Stimulated activated CD8-positive, alpha-beta memory T cell treated with anti-CD3 and anti-CD28 coated beads, Interleukin-2, amount 100 ng/mL, for 1 hour (primary cell): ENCODE data around the gene LAMB4.

Source experiments
- DNase-seq, 2 donors: peaks; one replicate each; pipeline ENCODE4 v3.0.0-alpha.2; 2020; ENCODE audit warnings: low read depth in 2 of 2

Gene LAMB4

DNA sequence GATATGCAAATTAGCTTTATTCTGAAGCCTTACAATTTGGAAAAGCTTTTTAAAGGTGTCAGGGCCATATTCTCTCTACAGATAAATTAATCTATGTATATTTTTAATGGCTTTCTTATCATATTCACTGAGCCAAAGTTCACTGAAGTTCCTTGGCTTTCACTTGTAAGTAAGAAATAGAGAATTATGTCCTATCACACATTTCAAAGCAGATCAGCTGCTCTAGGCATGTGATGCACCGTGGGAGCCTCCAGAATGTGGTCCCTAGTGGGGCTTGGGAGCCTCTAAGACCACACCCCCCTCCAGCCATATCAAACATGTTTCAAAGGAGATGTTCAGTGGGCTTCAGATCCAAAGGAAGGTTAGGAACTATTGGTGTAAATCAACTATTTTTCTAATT is 51.5 kb downstream of the LAMB4 start:
- DNase-seq: no peak

DNA sequence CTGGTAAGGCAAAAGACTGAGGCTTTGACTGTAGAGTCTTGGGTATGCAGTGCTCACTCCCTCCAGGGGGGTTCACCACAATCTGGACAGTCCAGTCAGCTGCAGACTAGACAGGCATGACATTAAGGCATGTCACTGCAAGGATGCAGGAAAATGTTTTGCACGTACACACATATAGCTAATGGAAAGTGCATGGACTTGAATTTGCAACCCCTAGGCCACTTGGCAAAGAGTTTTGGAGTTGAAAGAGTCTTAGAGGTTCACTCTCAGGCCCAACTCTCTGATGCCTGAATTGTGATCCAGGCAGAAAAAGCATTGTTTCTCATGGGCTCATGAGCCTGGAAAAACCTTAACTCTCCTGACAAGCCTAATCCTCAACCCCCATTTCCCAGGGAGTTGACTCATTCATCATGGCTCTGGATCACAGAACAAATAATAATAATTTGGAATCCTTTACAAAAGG is 51.9 kb downstream of the LAMB4 start:
- no peak for DNase-seq

DNA sequence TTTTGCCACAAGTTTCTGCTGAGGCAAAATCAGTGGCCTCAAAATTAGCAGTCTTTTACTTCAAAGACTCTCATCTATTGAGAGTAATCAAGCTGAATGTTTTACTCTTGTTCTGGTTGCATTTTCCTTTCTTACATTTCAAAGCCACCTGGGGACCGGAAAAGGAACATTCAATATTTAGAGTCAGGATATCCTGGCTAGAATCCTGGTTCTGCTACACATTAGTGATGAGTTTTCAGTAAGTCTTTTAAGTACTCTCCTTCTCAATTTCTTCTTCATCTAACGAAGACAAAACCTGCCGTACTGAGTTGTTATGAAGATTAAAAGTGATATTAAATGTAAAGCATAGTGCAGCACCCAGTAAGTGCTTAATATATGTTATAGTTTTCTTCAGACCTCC is 52.5 kb downstream of the LAMB4 start:
- DNase-seq: no peak

DNA sequence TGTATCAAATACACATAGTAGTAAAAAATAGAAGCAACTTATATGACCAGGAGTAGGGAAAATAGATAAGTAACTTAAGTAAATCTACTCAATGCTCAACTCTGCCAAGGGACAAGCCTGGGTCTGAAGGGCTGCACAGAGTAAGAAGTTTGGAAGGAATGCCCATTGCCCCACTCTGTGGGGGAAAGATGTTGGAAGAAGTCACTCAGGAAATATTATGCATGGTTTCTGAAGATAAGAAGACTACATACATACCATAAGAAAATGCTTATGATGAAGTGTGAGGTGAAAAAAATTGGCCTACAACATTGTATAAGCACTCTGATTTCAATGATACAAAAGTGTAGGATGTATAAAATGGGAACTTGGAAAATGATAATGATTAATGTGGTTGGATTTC is 54.0 kb downstream of the LAMB4 start:
- no peak for DNase-seq

DNA sequence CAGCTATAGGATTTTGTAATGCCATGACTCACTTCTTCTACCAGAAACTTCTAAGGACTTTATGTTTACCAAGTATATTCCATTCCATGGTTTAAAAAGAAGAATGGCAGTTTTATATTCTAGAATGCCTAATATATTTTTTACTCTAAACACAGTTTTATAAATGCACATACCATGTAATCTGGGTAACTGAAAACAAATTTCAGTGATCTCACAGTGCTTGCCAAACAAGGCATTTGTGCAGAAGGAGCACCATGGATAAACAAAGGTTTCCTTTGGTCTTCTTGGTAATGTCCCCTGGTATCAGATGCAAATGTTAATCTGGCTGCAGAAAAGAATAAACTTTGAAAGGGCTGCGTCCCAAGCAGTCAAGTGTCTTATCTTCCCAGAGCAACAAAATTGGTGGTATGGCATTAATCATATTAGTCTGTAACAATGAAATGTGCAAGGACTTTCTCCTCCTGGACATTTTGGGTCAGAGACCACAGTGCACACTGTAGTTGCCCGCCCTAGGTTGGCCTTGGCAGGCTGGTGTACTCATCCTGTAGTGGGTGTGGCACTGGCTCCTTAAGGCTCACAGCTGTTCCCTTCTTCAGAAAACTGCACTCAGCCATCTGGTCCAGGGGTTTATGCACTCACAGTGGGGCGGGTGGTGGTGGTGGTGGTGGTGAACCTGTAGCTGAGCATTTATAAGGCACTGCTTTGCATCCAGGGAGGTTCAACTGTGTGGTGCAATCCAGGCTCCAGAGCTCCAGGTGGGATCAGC is 56.7 kb downstream of the LAMB4 start:
- DNase-seq: no peak

DNA sequence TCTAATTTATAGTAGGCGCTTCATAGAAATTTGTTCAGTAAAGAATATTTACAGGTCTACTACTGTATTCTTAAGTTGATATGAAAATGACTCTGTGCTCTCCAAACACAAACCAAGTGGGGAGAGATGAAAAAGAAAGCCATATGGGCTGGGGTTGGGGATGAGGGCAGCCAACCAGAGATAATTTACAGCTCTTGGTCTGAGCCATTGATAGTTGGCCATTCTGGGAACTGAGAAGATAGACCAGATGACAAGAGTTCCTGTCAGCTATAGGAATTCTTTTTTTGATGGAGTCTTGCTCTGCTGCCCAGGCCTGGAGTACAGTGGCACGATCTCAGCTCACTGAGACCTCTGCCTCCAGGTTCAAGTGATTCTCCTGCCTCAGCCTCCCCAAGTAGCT is 57.4 kb downstream of the LAMB4 start:
- DNase-seq: no peak

DNA sequence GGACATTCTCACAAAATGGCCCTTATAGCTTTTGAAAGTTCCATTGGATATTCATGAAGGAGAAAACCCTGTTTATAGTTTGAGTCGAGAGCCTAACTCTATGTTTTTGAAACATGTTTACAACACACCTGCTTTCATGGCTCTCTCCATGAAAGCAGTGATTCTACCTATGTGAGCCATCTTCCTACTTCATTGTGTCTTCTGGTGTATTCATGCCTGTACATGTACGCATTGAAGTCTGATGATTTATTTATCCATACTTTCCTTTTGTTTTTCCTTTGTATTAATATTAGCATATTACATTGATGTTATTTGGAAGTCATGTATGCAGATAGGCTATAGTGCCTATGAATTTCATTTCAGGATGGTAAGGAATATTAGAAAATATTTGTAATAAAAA is 58.0 kb downstream of the LAMB4 start:
- DNase-seq: no peak

DNA sequence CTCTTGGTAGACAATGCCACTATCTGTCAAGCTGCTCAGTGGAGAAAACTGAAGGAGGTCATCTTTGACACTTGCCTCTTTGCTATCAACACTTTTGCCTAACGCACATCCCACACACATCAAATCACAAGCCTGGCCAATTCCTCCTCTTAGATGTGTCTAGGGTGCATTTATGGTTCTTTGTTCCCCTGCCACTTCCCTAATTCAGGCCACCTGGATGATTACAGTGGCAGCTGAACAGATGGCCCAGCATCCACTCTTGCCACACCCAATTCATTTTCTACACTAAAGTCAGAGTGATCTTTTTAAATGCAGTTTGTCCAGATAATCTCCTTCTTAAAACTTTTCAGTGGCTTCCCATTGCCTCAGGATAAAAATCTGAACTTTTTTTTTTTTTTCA is 58.6 kb downstream of the LAMB4 start:
- no peak for DNase-seq

DNA sequence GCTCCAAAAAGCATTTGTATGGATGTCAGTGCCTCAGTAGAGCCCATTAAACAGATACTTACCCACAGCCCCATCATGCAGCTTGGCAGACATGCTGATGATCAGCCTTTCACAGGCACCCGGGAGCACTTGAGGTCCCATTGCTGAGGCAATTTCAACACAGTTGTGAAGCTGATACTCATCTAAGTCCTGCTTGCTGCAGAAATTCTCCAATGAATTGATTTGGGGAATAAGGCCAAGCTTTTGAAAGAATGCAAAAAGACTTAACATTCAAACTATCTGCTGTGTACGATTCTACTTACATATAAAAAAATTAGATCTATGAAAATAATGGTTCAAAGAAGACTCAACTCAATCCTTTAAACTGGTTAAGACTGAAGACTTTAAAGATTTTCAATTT is 60.5 kb downstream of the LAMB4 start:
- no peak for DNase-seq

DNA sequence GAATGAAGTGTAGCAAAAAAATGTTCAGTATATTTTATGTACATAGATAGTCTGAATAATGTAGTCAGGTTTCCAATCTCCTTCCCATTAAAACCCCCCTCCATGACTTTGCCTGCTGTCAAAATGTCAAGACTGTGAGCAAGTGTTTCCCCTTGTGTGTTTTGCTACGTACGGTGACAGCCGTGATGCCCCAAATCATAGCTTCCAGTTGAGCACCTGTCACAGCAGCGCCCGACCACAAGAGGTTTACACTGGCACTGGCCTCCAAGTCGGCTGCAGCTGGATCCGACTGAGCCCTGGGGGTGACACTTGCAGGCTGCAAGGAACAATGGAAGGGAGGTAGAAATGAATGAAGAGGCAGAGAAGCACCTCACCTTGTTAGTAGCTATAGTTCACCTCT is 62.3 kb downstream of the LAMB4 start:
- no peak for DNase-seq

DNA sequence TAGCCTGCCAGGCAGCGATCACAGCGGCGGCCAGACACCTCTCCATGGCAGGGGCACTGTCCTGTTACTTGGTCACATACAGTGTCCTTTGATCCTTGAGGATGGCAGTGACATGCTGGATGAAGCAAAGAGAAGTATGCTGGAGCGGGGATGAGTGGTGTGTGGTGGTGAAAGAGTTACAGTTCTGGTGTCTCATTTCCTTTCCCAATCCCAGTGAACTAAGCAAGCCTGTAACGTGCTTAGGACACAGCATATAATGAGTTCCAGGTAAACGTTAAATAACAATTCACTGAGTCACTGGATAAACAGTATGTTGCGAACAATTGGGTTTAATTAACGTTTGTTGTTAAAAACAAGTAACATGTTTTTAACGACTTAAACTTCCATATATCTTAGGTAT is 63.7 kb downstream of the LAMB4 start:
- no peak for DNase-seq

DNA sequence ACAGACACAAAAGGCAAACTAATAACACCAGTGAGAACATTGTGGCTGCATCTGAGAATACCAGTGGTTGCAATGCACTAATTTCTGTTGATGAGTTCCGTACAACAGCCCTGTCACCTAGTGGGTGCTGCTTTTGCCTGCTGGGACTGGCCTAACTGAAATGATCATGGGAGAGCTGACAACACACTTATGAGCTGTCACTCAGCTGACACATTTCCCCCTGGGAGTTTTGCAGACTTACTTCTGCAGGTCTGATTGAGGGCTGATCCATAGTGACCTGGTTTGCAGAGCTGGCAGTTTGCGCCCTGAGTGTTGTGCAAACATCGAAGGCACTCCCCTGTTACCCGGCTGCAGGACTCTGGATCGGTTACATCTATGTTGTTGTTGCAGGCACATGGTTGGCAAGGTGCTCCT is 66.6 kb downstream of the LAMB4 start:
- no peak for DNase-seq

DNA sequence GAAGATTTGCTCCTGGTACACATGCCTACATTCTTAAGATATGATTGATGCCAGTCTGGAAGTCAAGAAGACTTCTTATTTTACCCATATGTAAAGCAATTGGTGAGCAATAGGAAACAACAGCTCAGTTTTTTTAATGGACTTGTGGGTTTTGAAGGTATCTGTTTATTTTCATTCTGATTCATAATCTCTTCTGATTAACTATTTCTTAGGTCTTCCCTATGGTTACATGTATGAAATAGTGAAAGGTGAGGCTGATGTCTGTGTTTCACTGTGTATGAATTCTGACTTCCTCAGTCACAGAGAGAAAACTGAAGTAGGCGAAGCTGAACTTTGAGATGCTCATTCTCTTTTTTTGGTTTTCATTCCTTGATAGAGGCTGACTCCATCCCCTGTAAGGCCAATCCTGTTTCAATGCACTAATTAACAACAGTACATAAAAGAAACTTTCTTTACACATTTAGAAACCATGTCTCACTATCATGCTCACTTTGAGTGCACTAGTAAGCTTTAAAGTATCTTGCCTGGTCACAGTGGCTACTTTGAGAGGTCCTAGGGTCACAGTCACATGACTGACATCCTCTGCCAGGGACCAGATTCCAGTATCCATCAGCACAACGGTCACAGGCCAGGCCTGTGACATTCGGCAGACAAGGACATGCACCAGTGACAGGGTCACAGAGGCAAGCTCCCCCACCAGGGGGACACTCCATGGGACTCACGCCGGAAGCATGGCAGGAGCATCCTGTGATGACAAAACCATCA is 67.7 kb downstream of the LAMB4 start:
- no peak for DNase-seq

DNA sequence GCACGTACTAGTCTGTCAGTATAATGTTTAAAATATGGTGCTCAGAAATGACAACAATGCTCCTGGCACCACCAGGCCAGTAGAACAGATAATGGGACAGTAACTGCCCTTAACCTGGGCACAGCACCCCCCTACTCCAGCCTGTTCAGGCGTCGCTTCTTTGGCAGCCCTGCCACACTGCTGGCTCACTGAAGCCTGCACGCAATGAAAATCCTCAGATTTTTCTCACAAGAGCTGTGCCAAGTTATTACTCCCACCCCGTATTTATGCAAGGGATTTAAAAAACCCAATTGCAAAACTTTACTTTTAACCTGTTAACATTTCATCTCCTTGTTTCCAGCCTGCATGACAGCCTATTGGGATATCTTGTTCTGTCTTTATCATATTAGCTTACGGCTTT is 70.6 kb downstream of the LAMB4 start:
- DNase-seq: no peak

DNA sequence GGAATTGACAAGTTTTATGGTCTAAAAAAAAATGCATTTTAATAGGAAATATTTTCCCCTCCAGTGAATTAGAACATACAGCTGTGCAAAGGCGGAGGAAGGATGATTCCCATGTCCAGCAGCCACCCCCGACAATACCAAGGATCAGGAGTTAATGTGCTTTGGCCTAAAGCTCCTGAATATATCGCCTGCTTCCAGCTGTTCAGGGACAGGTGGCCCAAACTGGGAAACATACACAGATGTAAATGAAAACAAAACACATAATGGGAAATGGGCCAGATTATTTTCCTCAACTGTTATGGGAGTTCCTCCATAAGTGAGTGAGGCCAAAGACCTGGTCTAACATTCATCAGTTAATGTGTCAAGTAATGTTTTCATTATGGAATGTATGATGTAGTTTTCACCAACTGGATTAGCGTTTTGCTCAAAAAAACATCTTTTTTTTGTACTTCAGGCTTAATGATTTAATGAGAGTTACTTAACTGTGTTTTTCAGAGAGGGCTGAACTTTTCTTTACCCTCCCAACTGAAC is 72.1 kb downstream of the LAMB4 start:
- no peak for DNase-seq

DNA sequence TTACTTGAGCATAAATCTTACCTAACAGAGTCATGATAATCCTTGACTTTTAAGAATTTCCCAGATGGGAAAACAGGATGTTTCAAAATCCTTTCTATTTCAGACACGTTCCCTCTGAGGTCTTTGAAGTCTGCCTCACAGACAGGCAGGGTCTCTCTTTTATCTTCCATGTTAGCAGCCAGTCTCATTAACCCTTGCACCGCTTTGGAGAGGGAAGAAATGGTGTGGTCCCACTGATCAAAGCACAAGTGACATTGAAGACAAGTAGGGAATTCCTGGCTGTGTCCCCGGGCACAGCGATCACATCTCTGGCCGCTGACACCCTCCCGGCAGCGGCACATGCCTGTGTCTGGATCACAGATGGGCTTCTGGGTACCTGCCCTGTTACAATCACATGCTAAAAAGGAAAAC is 74.5 kb downstream of the LAMB4 start:
- no peak for DNase-seq

DNA sequence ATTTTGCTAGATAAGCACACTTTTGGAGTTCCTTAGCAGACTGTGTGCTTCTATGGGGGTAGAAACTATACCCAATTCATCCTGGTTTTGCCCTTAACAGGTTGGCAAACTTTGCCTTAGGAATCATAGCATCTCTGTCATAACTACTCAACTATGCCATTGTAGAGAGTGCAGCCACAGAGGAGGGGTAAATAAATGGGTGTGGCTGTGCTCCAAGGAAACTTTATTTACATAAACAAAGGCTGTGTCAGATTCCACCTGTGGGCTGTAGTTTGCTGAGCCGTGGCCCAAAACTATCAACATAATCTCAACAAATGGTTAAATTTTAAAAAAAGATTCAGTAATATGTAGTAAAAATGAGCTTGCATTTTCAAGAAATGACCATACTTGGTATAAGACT is 75.6 kb downstream of the LAMB4 start:
- no peak for DNase-seq

DNA sequence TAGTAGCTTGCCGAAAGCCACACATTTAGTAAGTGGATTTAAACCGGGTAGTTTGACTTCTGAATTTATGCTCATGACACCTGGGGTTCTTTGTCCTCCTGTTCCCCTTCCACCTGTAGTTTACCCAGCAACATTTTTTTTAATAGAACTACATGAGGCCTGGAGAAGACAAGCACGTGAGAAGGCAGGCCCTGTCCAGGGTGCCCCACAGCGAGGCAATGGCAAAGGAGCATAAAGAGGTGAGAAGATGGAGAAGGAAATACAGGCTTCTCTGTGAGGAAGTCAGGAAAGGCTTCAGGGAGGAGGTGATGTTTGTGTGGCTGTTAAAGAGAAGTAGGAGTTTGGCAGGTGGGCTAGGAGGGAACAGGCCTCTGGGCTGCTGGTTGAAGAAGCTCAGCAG is 76.9 kb downstream of the LAMB4 start:
- DNase-seq: no peak

DNA sequence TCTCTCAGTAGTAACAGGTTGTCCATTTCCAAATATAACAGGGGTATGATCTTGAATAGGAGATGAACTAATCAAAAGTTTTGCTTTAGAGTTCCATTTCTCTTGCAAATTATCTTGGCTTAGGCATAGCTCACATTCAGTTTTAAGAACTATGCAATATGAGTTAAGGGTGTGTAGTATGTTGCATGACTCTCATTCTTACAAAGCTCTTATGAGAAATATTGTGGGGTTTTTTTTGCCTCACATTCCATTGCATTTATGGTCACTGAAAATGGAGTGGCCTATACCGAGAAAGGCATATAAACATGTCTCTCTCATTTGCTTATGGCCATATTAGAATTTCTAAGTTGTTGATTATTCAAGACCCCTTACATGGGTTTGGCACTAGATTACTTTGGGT is 78.7 kb downstream of the LAMB4 start:
- DNase-seq: no peak

DNA sequence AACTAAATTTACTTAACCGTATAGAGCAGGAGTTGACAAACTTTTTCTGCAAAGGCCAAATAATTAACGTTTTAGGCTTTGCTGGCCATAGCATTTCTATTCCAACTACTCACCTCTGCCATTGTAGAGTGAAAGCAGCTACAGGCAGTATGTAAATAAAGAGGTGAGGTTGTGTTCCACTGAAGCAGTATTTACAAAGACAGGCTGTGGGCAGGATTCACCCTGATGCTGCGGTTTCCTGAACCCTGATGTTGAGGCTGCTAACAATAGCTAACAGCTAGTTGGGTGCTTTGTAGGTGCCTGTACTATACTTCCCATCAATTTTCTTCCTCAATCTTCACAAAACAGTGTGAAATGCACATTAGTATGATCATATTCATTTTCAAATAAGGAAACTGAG is 80.2 kb downstream of the LAMB4 start:
- DNase-seq: no peak

DNA sequence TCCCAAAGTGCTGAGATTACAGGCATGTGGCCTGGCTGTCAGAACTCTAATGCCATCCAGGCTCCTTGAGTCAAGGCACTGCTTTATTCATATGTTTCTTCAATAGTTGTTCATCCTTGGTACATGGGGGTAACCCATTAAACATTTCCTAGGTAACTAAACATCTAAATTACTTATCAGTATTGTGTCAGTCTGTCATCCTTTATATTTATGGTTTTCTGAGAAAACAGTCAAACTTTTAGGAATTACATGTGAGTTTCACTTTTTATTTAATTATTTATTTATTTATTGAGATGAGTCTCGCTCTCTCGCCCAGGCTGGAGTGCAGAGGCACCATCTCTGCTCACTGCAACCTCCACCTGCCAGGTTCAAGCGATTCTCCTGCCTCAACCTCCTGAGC is 81.7 kb downstream of the LAMB4 start:
- DNase-seq: no peak

DNA sequence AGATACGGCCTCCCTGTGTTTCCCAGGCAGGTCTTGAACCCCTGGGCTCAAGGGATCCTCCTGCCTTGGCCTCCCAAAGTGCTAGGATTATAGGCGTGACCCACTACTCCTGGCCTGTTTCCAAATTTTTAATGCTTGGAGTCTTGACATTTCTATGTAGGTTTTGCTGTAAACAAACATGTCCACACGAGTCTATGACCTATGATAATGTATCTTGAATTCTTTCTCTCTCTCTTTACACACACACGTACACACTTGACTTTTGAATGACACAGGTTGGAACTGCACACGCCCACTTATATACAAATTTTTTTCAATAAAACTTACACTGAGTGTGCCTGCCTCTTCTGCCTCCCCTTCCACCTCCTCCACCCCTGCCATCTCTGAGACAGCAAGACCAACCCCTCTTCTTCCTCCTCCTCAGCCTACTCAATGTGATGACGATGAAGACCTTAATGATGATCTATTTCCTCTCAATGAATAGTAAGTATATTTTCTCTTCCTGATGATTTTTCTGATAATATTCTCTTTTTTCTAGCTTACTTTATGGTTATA is 83.1 kb downstream of the LAMB4 start:
- no peak for DNase-seq

DNA sequence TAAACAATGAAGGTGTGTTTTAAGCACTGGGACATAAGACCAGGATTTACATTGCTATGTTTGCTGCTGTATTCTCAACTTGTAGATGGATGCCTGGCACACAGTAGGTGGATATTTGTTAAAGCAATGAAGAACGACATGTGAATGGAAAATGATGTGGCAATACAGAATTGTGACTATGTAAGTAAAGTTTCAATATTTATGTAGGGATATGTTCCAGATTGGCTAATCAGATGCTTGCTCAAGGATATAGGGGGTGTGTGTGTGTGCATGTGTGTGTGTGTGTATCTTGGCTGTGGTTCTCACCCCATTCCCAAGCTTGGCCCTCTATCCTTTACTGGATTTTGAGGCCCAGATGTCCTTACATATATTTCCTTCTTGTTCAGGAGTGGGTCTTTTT is 84.5 kb downstream of the LAMB4 start:
- no peak for DNase-seq
